Ishikawa (cell line): ENCODE data around the gene IRF2BP1.

Experiments
- CEBPB ChIP-seq: IDR thresholded peaks from 2 replicates; pipeline ENCODE4 v1.6.1; 2012
- CREB1 ChIP-seq: IDR thresholded peaks from 2 replicates; pipeline ENCODE4 v1.6.1; 2012; ENCODE audit warnings: low read depth
- EGR1 ChIP-seq: IDR thresholded peaks from 2 replicates; pipeline ENCODE4 v1.6.1; 2012
- EP300 ChIP-seq: IDR thresholded peaks from 2 replicates; pipeline ENCODE4 v1.6.1; 2012; ENCODE audit warnings: borderline replicate concordance
- FOXM1 ChIP-seq: IDR thresholded peaks from 2 replicates; pipeline ENCODE4 v1.6.1; 2012; ENCODE audit warnings: low read depth, borderline replicate concordance
- MAX ChIP-seq: IDR thresholded peaks from 2 replicates; pipeline ENCODE4 v1.6.1; 2012
- NFIC ChIP-seq: IDR thresholded peaks from 2 replicates; pipeline ENCODE4 v1.6.1; 2012
- RAD21 ChIP-seq: IDR thresholded peaks from 2 replicates; pipeline ENCODE4 v1.6.1; 2012; ENCODE audit warnings: low read depth
- REST ChIP-seq: IDR thresholded peaks from 2 replicates; pipeline ENCODE4 v1.6.1; 2012; ENCODE audit warnings: low read depth, mild to moderate bottlenecking
- TAF1 ChIP-seq: IDR thresholded peaks from 2 replicates; pipeline ENCODE4 v1.6.1; 2012; ENCODE audit warnings: low read depth, mild to moderate bottlenecking
- TCF12 ChIP-seq: IDR thresholded peaks from 2 replicates; pipeline ENCODE4 v1.6.1; 2012; ENCODE audit warnings: low read depth
- TEAD4 ChIP-seq: IDR thresholded peaks from 2 replicates; pipeline ENCODE4 v1.6.1; 2012
- YY1 ChIP-seq: IDR thresholded peaks from 2 replicates; pipeline ENCODE4 v1.6.1; 2012; ENCODE audit warnings: low read depth
- ZBTB7A ChIP-seq: IDR thresholded peaks from 2 replicates; pipeline ENCODE4 v1.6.1; 2012; ENCODE audit warnings: low read depth

- TF ChIP-seq RAD21 (no peak), REST (no peak), TAF1 (no peak), TEAD4 (no peak), NFIC (no peak), TCF12 (no peak), EGR1 (no peak), CREB1 (no peak), MAX (no peak), ZBTB7A (no peak), FOXM1 (no peak), EP300 (no peak), CEBPB (no peak), YY1 (no peak)
Measured at GRCh38 chr19:45870798-45871197, 15.1 kb downstream of the IRF2BP1 start.
